Lower lobe of right lung (tissue), 2 donors: ENCODE measurements around the gene CUX1. TPM values are rescaled to one million over a fixed set of nuclear protein-coding genes. Genes with fewer than 3 reads are reported as not detected.
A peak's percentile ranks its signal among the peaks of the same experiment; 100 is the strongest.

Experiments used
- ATAC-seq, 2 donors: fragments of 200-7000 bp; cut with Tn5 transposase; one replicate each; pipeline ENCODE4 v1.9.1; 2020 to 2022; ENCODE audit warnings: mild to moderate bottlenecking in 2 of 2, moderate library complexity in 2 of 2
- DNase-seq: peaks from one replicate; pipeline ENCODE4 v3.0.0-alpha.2; 2020
- H3K27ac ChIP-seq: fragments of 200-600 bp; one replicate; pipeline ENCODE4 v1.8.0; 2022
- H3K27me3 ChIP-seq: fragments of 200-600 bp; one replicate; pipeline ENCODE4 v1.8.0; 2022; ENCODE audit warnings: low read depth
- H3K36me3 ChIP-seq: fragments of 200-600 bp; one replicate; pipeline ENCODE4 v1.8.0; 2022; ENCODE audit warnings: mild to moderate bottlenecking
- H3K4me1 ChIP-seq: fragments of 200-600 bp; one replicate; pipeline ENCODE4 v1.8.0; 2022
- H3K4me3 ChIP-seq: fragments of 200-600 bp; one replicate; pipeline ENCODE4 v1.8.0; 2022; ENCODE audit warnings: mild to moderate bottlenecking
- H3K9me3 ChIP-seq: fragments of 200-600 bp; one replicate; pipeline ENCODE4 v1.8.0; 2022
- CTCF ChIP-seq: fragments of 200-600 bp; IDR thresholded peaks from one replicate; pipeline ENCODE4 v1.8.0; 2022; ENCODE audit warnings: antibody characterized with exemption, mild to moderate bottlenecking
- intact Hi-C: fragments of 100-400 bp; cut with DNase I; formaldehyde crosslinking; loops from one replicate; pipeline ENCODE4 v1.11.0; 2022
- total RNA-seq: library from RNA; stranded (reverse); fragmentation: NEBNext Ultra II Directional; extraction: Animal tissue kit (Norgen Biotek cat#: 25700); gene quantifications from one replicate; pipeline ENCODE4 v1.2.1, GENCODE V29; 2021
- donor health status: DM: no; HTN: yes; CAD: no; lungs with severe emphysema.

Gene CUX1
- total RNA-seq, 1 donor from 2014 or later = 118 TPM

- intact Hi-C loops = no loop called here
- H3K36me3 ChIP-seq = no peaks in the 10 kb centered on the region
- H3K27ac ChIP-seq = no peak overlapping the region
- no peaks in the 10 kb centered on the region for H3K27me3 ChIP-seq
- ATAC-seq (no peak), DNase-seq (no peak)
- no peak for TF ChIP-seq CTCF
- peaks cover 18% of the 10 kb centered on the region for H3K4me1 ChIP-seq
- H3K9me3 ChIP-seq = no peaks in the 10 kb centered on the region
- H3K4me3 ChIP-seq = no peak overlapping the region
Observed at GRCh38 chr7:102291056-102291915, 473.9 kb downstream of the CUX1 start.

- ATAC-seq (no peak), DNase-seq (no peak)
- TF ChIP-seq CTCF = no peak
- Histone ChIP-seq H3K9me3 (no peaks in the 10 kb centered on the region), H3K4me1 (peaks cover 18% of the 10 kb centered on the region), H3K4me3 (no peak overlapping the region), H3K27ac (no peak overlapping the region), H3K36me3 (no peaks in the 10 kb centered on the region), H3K27me3 (no peaks in the 10 kb centered on the region)
- intact Hi-C loops = no loop called here
Observed at GRCh38 chr7:102291916-102292267, 474.5 kb downstream of the CUX1 start.

GRCh38 chr7:102292813-102293798, 475.7 kb downstream of the CUX1 start:
- H3K36me3 ChIP-seq = no peaks in the 10 kb centered on the region
- H3K4me1 ChIP-seq = peaks cover 13% of the 10 kb centered on the region
- no peaks in the 10 kb centered on the region for H3K27me3 ChIP-seq
- H3K9me3 ChIP-seq = no peaks in the 10 kb centered on the region
- no peak overlapping the region for H3K27ac ChIP-seq
- no peak overlapping the region for H3K4me3 ChIP-seq
- intact Hi-C loops = no loop called here
- ATAC-seq = no peak
- no peak for TF ChIP-seq CTCF
- DNase-seq = no peak

- Histone ChIP-seq H3K4me3 (no peak overlapping the region), H3K27me3 (no peaks in the 10 kb centered on the region), H3K27ac (no peak overlapping the region), H3K36me3 (no peaks in the 10 kb centered on the region), H3K9me3 (no peaks in the 10 kb centered on the region), H3K4me1 (no peaks in the 10 kb centered on the region)
- intact Hi-C loops = no loop called here
- no peak for TF ChIP-seq CTCF
- DNase-seq = no peak
- ATAC-seq = peak; percentile 9 to 15
Observed at GRCh38 chr7:102294589-102294988, 477.2 kb downstream of the CUX1 start.

GRCh38 chr7:102295346-102296178, 478.1 kb downstream of the CUX1 start:
- no peak overlapping the region for H3K4me3 ChIP-seq
- DNase-seq = no peak
- intact Hi-C loops = no loop called here
- no peaks in the 10 kb centered on the region for H3K4me1 ChIP-seq
- H3K27ac ChIP-seq = no peak overlapping the region
- TF ChIP-seq CTCF = no peak
- H3K27me3 ChIP-seq = no peaks in the 10 kb centered on the region
- H3K9me3 ChIP-seq = no peaks in the 10 kb centered on the region
- no peaks in the 10 kb centered on the region for H3K36me3 ChIP-seq
- ATAC-seq = peak; percentile 47 to 54
